Spleen (tissue), 11 donors: Measurements from ENCODE around the gene ARMC3. TPM values are rescaled to one million over a fixed set of nuclear protein-coding genes. Genes with fewer than 3 reads are reported as not detected.
A peak's percentile ranks its signal among the peaks of the same experiment; 100 is the strongest.

Source experiments
- DNase-seq: peaks from one replicate; pipeline ENCODE4 v3.0.0-alpha.2; 2020
- H3K27ac ChIP-seq, 8 donors: fragments of 200-600 bp; sonication (generic) in 7 of 8; 1 replicate in 4 of 8; 2 replicates in 4 of 8; pipeline versions ENCODE4 v1.5.0 to v1.8.0; 2016 to 2021; ENCODE audit warnings: inconsistent platforms in 4 of 8, mild to moderate bottlenecking in 4 of 8, moderate library complexity in 1 of 8
- H3K27me3 ChIP-seq, 7 donors: fragments of 200-600 bp; sonication (generic) in 6 of 7; replicated peaks in 1 of 7; 1 replicate in 4 of 7; 2 replicates in 3 of 7; pipeline versions ENCODE4 v1.5.0 to v1.8.0; 2016 to 2021; ENCODE audit warnings: inconsistent platforms in 3 of 7, mild to moderate bottlenecking in 1 of 7
- H3K36me3 ChIP-seq, 6 donors: fragments of 200-600 bp; sonication (generic) in 5 of 6; 1 replicate in 4 of 6; 2 replicates in 2 of 6; pipeline versions ENCODE4 v1.5.0 to v1.8.0; 2016 to 2021; ENCODE audit warnings: inconsistent platforms in 2 of 6
- H3K4me1 ChIP-seq, 6 donors: fragments of 200-600 bp; sonication (generic) in 5 of 6; 1 replicate in 3 of 6; 2 replicates in 3 of 6; pipeline versions ENCODE4 v1.5.0 to v1.8.0; 2016 to 2021; ENCODE audit warnings: inconsistent platforms in 3 of 6
- H3K4me3 ChIP-seq, 8 donors: fragments of 200-600 bp; sonication (generic) in 7 of 8; 1 replicate in 4 of 8; 2 replicates in 4 of 8; pipeline versions ENCODE4 v1.5.0 to v1.8.0; 2016 to 2021; ENCODE audit warnings: inconsistent platforms in 4 of 8, mild to moderate bottlenecking in 4 of 8, moderate library complexity in 2 of 8
- H3K9me3 ChIP-seq, 8 donors: fragments of 200-600 bp; sonication (generic) in 7 of 8; 1 replicate in 4 of 8; 2 replicates in 4 of 8; pipeline versions ENCODE4 v1.5.0 to v1.8.0; 2016 to 2021; ENCODE audit warnings: inconsistent platforms in 4 of 8
- CTCF ChIP-seq, 11 experiments: fragments of 200-600 bp in 7 of 11; fragments of 450-650 bp in 4 of 11; sonication (generic) in 4 of 11; IDR thresholded peaks in 8 of 11; conservative IDR thresholded peaks in 3 of 11; 1 replicate in 7 of 11; 2 replicates in 4 of 11; pipeline versions ENCODE4 v1.4.0 to v1.8.0; 2016 to 2021; ENCODE audit warnings: antibody characterized with exemption in 11 of 11, inconsistent platforms in 4 of 11, mild to moderate bottlenecking in 1 of 11
- POLR2A ChIP-seq, 3 donors: fragments of 450-650 bp; IDR thresholded peaks; one replicate each; pipeline ENCODE4 v1.5.1; 2017; ENCODE audit warnings: antibody characterized with exemption in 3 of 3, mild to moderate bottlenecking in 1 of 3
- POLR2AphosphoS5 ChIP-seq, 3 donors: sonication (generic); formaldehyde crosslinking; IDR thresholded peaks; one replicate each; pipeline ENCODE4 v1.5.1; 2017; ENCODE audit warnings: antibody characterized with exemption in 3 of 3
- WGBS, 5 donors: extraction: QIAGEN DNeasy Blood & Tissue Kit in 3 of 5; methylation state at CpG; one replicate each; pipeline versions ENCODE4 v1.1.5 to v1.1.7; 2013 to 2018; 5-methylcytosine and 5-hydroxymethylcytosine counted together
- intact Hi-C: fragments of 100-400 bp; cut with DNase I; formaldehyde crosslinking; loops from one replicate; pipeline ENCODE4 v1.15.0; 2023; ENCODE audit warnings: low total_unique reads
- polyA plus RNA-seq, 3 donors: library from polyadenylated mRNA; stranded (reverse); fragments of 200-250 nt; gene quantifications; one replicate each; pipeline ENCODE4 v1.2.1, GENCODE V29; 2013
- total RNA-seq, 7 donors: library from RNA; depleted of rRNA in 3 of 7; stranded (reverse); fragments of >200 nt in 3 of 7; fragmentation: NEBNext Ultra II Directional in 4 of 7; extraction: Animal tissue kit (Norgen Biotek cat#: 25700) in 4 of 7; gene quantifications; one replicate each; pipeline versions ENCODE4 v1.1.0 to v1.2.1, GENCODE V29; 2016 to 2021
- donor health status: healthy with polysubstance abuse.
- donor health status: DM: no; HTN: no; CAD: no; lungs with moderate emphysema.
- donor health status: DM: no; HTN: no; CAD: no.
- donor health status: Bipolar disorder and iron deficiency.
- donor health status: healthy.
- donor health status: DM: no; HTN: no; CAD: no.
- donor health status: DM: yes; HTN: yes; CAD: no.

Gene ARMC3
- total and polyA plus RNA-seq, 10 donors, result 0.66 to 0.85 TPM; not detected in 8

GRCh38 chr10:23073527-23073926 is 145.7 kb downstream of the ARMC3 start:
- H3K27ac ChIP-seq, result peak overlapping the region in 1 of 8 donors; percentile 79
- H3K4me1 ChIP-seq, result peaks cover 0 to 19% (median 0%) of the 10 kb centered on the region in 6 donors
- H3K9me3 ChIP-seq, result no peaks in the 10 kb centered on the region
- no peak for TF ChIP-seq POLR2AphosphoS5 (IDR thresholded peaks at IDR 0.05)
- TF ChIP-seq CTCF (IDR thresholded peaks at IDR 0.05 in 8 of 11, conservative IDR thresholded peaks at IDR 0.05 in 3 of 11), result no peak
- TF ChIP-seq POLR2A (IDR thresholded peaks at IDR 0.05), result no peak
- H3K27me3 ChIP-seq, result peaks cover 0 to 17% (median 3%) of the 10 kb centered on the region in 7 donors
- intact Hi-C loops, result no loop called here
- no peak overlapping the region for H3K4me3 ChIP-seq
- DNase-seq, result no peak
- H3K36me3 ChIP-seq, result no peaks in the 10 kb centered on the region
- 80 to 91% (median 85%) methylated on average over 3 of the region's 3 CpGs for WGBS, 5 donors

- intact Hi-C loops, result no loop called here
- 79 to 88% (median 82%) methylated on average over 3 of the region's 3 CpGs for WGBS, 5 donors
- Histone ChIP-seq H3K27me3 (peaks cover 0 to 38% (median 7%) of the 10 kb centered on the region in 7 donors), H3K4me1 (peaks cover 0 to 18% (median 0%) of the 10 kb centered on the region in 6 donors), H3K27ac (no peak overlapping the region), H3K9me3 (no peaks in the 10 kb centered on the region), H3K4me3 (no peak overlapping the region), H3K36me3 (no peaks in the 10 kb centered on the region)
- no peak for DNase-seq
- TF ChIP-seq POLR2AphosphoS5 (IDR thresholded peaks at IDR 0.05) (no peak), POLR2A (IDR thresholded peaks at IDR 0.05) (no peak), CTCF (IDR thresholded peaks at IDR 0.05 in 8 of 11, conservative IDR thresholded peaks at IDR 0.05 in 3 of 11) (no peak)
Observed at GRCh38 chr10:23075672-23076071, 147.8 kb downstream of the ARMC3 start.

- DNase-seq, result no peak
- H3K4me3 ChIP-seq, result no peak overlapping the region
Observed at GRCh38 chr10:23078114-23078513, 150.3 kb downstream of the ARMC3 start.

GRCh38 chr10:23079700-23080099 is 151.8 kb downstream of the ARMC3 start:
- Histone ChIP-seq H3K9me3 (no peaks in the 10 kb centered on the region), H3K4me1 (no peaks in the 10 kb centered on the region), H3K27ac (no peak overlapping the region), H3K36me3 (no peaks in the 10 kb centered on the region), H3K27me3 (peaks cover 0 to 57% (median 9%) of the 10 kb centered on the region in 7 donors), H3K4me3 (no peak overlapping the region)
- WGBS, 5 donors, result 48 to 63% (median 54%) methylated on average over 4 of the region's 4 CpGs
- intact Hi-C loops, result no loop called here
- TF ChIP-seq CTCF (IDR thresholded peaks at IDR 0.05 in 8 of 11, conservative IDR thresholded peaks at IDR 0.05 in 3 of 11) (no peak), POLR2AphosphoS5 (IDR thresholded peaks at IDR 0.05) (no peak), POLR2A (IDR thresholded peaks at IDR 0.05) (no peak)
- DNase-seq, result no peak

More at GRCh38 chr10:23078114-23078513, 150.3 kb downstream of the ARMC3 start:
- Histone ChIP-seq H3K9me3 (no peaks in the 10 kb centered on the region), H3K4me1 (peaks cover 0 to 4% (median 0%) of the 10 kb centered on the region in 6 donors), H3K27me3 (peaks cover 0 to 57% (median 9%) of the 10 kb centered on the region in 7 donors), H3K27ac (no peak overlapping the region), H3K36me3 (no peaks in the 10 kb centered on the region)
- TF ChIP-seq POLR2A (IDR thresholded peaks at IDR 0.05) (no peak), CTCF (IDR thresholded peaks at IDR 0.05 in 8 of 11, conservative IDR thresholded peaks at IDR 0.05 in 3 of 11) (no peak), POLR2AphosphoS5 (IDR thresholded peaks at IDR 0.05) (no peak)
- intact Hi-C loops, result no loop called here
- 84 to 94% (median 90%) methylated on average over 2 of the region's 2 CpGs for WGBS, 5 donors
